GM23338 (cell line): ENCODE measurements around the gene CYP2D6.

Source experiments
- CREB1 ChIP-seq: fragments of 250-450 bp; sonication (Bioruptor Pico); IDR thresholded peaks from 2 replicates; pipeline ENCODE4 v1.5.0; 2020; ENCODE audit warnings: low read depth, mild to moderate bottlenecking, moderate library complexity
- POLR2AphosphoS5 ChIP-seq: IDR thresholded peaks from 2 replicates; pipeline ENCODE4 v1.6.1; 2016; ENCODE audit warnings: antibody characterized with exemption, low read depth
- TF ChIP-seq, protein P1 (sequence below), 2 experiments: fragments of 200-600 bp in 1 of 2; sonication (generic) in 1 of 2; conservative IDR thresholded peaks; 2 replicates each; pipeline versions ENCODE4 v1.5.1 to v1.6.1; 2016 to 2017; ENCODE audit warnings: antibody characterized with exemption in 2 of 2, low read depth in 2 of 2, mild to moderate bottlenecking in 2 of 2, moderate library complexity in 1 of 2

DNA sequence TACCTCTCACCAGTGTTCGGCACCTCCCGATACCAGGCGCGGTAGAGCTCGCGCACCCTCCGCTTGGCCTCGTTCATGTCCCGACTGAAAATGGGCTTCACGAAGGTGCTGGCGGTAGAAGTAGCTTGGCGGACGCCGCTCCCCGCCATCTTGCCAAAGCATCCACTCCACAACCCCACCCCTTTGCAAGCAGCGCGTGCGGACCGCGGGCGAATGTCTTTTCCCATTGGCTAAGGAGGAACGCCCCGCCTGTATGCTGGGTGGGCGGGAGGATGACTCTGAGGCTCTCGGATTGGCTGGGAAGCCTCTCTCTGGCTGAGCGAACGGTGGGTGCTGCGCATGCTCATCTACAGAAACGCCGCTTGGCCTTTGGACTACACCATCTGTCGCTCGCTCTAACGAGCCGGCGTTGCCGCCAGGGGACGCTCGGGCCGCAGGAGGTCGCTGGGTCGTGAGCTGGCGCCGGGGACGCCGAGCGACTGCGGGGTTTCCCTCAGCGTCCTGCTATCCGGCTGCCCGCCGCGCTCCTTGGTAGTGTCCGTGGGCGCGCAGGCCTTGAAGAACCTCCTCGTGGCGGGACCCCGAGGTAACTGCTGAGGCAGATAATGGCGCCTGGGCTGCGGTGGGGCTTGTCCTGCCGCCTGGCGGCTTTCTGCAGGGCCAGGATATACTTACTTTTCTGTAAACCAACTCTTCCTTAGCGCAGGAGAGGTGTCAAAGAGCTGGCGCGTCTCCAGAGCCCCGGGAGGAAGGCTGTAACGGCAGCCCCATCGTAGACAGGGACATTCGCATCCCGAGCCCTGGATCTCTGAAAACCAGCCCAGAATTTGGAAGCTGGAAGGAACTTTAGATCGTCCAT lies 39.8 kb downstream of the CYP2D6 start, which contains the start of gene NDUFA6:
- TF ChIP-seq, protein P1, sequence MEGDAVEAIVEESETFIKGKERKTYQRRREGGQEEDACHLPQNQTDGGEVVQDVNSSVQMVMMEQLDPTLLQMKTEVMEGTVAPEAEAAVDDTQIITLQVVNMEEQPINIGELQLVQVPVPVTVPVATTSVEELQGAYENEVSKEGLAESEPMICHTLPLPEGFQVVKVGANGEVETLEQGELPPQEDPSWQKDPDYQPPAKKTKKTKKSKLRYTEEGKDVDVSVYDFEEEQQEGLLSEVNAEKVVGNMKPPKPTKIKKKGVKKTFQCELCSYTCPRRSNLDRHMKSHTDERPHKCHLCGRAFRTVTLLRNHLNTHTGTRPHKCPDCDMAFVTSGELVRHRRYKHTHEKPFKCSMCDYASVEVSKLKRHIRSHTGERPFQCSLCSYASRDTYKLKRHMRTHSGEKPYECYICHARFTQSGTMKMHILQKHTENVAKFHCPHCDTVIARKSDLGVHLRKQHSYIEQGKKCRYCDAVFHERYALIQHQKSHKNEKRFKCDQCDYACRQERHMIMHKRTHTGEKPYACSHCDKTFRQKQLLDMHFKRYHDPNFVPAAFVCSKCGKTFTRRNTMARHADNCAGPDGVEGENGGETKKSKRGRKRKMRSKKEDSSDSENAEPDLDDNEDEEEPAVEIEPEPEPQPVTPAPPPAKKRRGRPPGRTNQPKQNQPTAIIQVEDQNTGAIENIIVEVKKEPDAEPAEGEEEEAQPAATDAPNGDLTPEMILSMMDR (conservative IDR thresholded peaks at IDR 0.05; ENCODE audit: low read depth in 2 of 2) = peak; percentile 65 to 91
- TF ChIP-seq POLR2AphosphoS5 = peak; percentile 94
- TF ChIP-seq CREB1 (CRISPR knock-in tag) = peak; percentile 23; the same call in 1 of the 2 replicates
